ENCODE results near the gene UPK3A. TPM values are rescaled to one million over a fixed set of nuclear protein-coding genes. Genes with fewer than 3 reads are reported as not detected.
A peak's percentile ranks its signal among the peaks of the same experiment; 100 is the strongest.
"Not testable (repeated sequence)": the region's sequence is repeated elsewhere in the genome, so short reads cannot be mapped to it uniquely, and the experiment has no call there.

Gene UPK3A
- polyA plus RNA-seq, 1 donor from 2014 or later = 1.5 TPM

DNA sequence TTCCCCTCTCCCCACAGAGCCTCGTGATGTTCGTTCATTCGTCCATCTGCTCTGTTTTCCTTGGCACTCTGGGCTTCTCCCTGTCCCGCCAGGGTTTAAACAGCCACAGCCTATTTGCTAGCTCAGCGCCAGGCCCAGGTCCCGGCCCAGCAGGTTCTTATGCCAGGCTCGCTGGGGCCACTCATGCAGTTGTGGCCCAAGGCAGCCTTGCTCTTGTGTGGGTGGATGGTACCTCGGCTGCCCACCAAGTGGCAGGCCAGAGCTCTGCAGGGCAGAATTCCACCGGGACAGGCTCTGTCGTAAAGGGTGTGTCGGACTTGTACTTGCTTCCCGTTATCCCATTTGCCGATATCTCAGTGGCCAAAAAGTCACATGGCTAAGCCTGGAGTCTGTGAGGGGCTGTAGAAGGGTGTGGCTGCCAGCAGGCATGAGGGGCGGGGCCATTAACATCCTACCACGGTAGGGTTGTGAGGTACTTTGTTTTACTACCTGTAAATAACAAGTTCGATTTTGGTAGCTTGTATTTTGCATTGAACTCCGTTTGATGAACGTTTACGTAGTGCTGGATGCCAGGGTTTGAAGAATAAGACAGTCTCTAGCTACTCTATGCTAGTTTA is 32.9 kb downstream of the UPK3A start:
- Mint-ChIP-seq H3K27ac (peak overlapping the region; percentile 93 to 98 (median 97)), H3K9me3 (no peaks in the 10 kb centered on the region), H3K4me3 (peak overlapping the region in 3 of 4 donors; percentile 79 to 93 (median 86)), H3K4me1 (peaks cover 18 to 43% (median 24%) of the 10 kb centered on the region in 3 donors), H3K36me3 (peaks cover 3% of the 10 kb centered on the region), H3K27me3 (no peaks in the 10 kb centered on the region)

DNA sequence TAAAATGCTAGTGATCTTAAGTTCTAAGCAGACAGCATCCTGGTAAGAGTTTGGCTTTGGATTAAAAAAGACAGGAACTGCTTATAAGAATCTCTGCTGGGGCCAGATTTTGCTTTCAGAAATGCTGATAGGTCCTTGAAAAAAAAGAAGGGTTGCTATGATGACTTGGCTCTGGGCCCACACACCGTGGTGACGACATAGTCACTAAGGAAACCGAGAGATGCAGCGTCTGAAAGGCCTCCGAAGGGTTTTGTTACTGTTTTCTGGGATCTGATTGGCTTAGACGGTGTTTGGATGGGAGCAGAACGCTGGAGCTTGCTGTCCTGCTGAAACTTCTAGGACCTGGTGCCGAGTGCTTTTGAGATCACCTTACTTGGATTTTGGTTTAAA is 33.4 kb downstream of the UPK3A start:
- Mint-ChIP-seq H3K27me3 (no peaks in the 10 kb centered on the region), H3K9me3 (no peaks in the 10 kb centered on the region), H3K36me3 (peaks cover 3% of the 10 kb centered on the region), H3K27ac (peak overlapping the region; percentile 93 to 98 (median 97)), H3K4me3 (peak overlapping the region; percentile 68 to 93 (median 82)), H3K4me1 (peaks cover 18 to 42% (median 24%) of the 10 kb centered on the region in 3 donors)

DNA sequence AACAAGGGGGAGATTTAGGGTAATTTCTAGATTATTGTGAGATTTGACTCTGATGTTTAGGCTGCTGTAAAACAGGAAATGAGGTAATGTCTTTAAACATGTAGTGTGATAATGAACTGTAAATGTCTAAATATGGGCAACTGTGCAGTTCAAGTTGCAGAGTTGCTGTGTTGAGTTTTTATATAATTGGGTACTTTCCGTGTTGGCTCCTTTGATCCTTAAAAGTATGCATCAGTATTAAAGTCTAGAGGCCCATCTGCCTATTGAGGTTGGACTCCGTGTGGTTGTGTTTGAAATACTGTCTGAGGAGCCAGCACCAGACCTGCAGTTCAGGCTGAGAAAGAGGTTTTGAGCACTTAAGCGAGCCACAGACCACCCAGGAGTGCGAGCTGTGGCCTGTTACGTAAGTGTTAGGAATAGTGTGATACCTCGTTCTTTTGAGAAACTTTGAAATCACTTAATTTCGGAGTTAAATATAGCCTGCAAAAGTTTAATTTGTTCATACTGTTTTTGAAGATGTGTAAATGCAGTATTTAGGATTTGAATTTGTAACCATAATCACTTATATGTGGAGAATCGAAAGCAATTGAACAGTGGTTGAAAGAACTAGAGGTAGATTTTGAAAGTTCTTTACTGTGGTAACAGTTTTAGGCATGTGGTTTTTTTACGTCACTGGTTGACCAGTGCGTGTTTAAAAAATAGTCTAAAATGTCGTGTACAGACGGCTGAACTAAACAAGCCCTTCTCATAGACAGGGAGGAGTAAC is 34.0 kb downstream of the UPK3A start:
- H3K9me3 Mint-ChIP-seq = no peaks in the 10 kb centered on the region
- H3K27ac Mint-ChIP-seq = peak overlapping the region; percentile 93 to 98 (median 97)
- H3K4me1 Mint-ChIP-seq = peaks cover 18 to 42% (median 24%) of the 10 kb centered on the region in 3 donors
- H3K27me3 Mint-ChIP-seq = no peaks in the 10 kb centered on the region
- peaks cover 3% of the 10 kb centered on the region for H3K36me3 Mint-ChIP-seq
- peak overlapping the region; percentile 68 to 93 (median 82) for H3K4me3 Mint-ChIP-seq

DNA sequence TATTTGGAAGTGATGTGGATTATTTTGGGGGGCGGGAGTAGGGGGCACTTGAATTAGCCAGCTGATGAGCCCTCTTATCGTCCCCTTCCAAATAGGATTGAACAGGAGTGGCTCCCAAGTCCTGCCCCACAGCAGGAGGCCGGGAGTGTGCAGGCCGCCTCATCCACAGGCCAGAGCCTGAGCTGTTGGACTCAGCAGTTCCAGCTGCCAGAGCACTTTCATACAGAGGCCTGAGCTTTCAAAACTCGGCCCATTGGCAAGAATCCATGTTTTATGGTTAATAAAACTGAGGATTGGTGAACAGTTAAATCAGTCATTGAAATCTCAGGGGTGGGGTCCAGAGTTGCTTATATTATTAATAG is 34.6 kb downstream of the UPK3A start:
- no peaks in the 10 kb centered on the region for H3K27me3 Mint-ChIP-seq
- no peaks in the 10 kb centered on the region for H3K9me3 Mint-ChIP-seq
- H3K4me3 Mint-ChIP-seq = peak overlapping the region in 1 of 4 donors; percentile 79
- peaks cover 5% of the 10 kb centered on the region for H3K36me3 Mint-ChIP-seq
- H3K27ac Mint-ChIP-seq = peak overlapping the region; percentile 93 to 98 (median 97)
- peaks cover 20 to 38% (median 21%) of the 10 kb centered on the region in 3 donors for H3K4me1 Mint-ChIP-seq

- Mint-ChIP-seq H3K36me3 (peaks cover 2% of the 10 kb centered on the region), H3K4me3 (peak overlapping the region in 1 of 4 donors; percentile 17), H3K27me3 (no peaks in the 10 kb centered on the region), H3K27ac (peak overlapping the region in 1 of 3 donors; percentile 89), H3K9me3 (no peaks in the 10 kb centered on the region), H3K4me1 (peaks cover 17 to 31% (median 21%) of the 10 kb centered on the region in 3 donors)
Observed at GRCh38 chr22:45320357-45320976, 35.7 kb downstream of the UPK3A start.

DNA sequence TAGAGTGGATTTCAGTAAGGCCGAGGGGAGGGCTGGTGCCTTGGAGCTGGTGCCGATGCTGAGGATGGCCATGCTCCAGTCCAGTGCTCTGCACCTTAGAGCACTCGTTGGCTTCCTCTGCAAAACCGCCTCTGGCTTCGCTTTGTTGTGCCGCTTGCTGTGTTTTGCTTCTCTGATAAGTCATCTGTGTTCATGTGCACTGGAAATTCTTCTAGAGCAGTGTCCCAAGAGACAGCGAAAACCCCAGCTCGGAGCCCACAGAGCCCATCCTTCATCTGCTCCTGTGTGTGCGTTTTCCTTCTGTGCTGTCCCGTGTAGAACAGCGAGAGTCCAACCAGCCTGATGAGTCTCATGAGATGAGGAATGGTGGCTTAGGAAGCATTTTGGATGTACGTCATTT is 37.1 kb downstream of the UPK3A start:
- no peaks in the 10 kb centered on the region for H3K9me3 Mint-ChIP-seq
- H3K27me3 Mint-ChIP-seq = no peaks in the 10 kb centered on the region
- peaks cover 17 to 29% (median 21%) of the 10 kb centered on the region in 3 donors for H3K4me1 Mint-ChIP-seq
- H3K4me3 Mint-ChIP-seq = no peak overlapping the region
- H3K36me3 Mint-ChIP-seq = peaks cover 2% of the 10 kb centered on the region
- H3K27ac Mint-ChIP-seq = no peak overlapping the region

DNA sequence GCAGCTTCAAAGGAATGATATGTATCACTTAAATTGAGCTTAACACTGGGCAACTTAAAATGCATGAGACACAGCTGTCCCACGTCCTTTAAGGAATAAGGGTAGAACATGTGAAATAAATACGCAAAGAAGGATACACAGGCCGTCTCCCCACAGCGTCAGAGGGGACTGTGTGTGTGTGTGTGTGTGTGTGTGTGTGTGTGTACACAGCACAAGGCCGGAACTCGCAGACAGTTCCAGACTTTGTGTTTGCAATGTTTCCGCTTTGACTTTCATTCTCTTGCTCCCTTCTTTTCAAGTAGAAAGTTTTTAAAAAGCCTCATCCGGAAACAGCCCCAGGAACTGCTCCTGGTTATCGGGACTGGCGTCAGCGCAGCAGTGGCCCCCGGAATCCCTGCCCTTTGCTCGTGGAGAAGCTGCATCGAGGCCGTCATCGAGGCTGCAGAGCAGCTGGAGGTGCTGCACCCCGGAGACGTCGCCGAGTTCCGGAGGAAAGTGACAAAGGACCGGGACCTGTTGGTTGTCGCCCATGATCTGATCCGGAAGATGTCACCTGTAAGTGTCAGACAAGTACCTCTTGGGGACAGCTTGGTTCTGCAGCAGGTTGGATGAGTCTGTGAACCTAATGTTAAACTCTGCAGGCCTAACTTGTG is 38.2 kb downstream of the UPK3A start:
- H3K4me1 Mint-ChIP-seq = peaks cover 15 to 25% (median 18%) of the 10 kb centered on the region in 3 donors
- no peaks in the 10 kb centered on the region for H3K9me3 Mint-ChIP-seq
- H3K36me3 Mint-ChIP-seq = peaks cover 2% of the 10 kb centered on the region
- peak overlapping the region in 1 of 3 donors; percentile 39 for H3K27ac Mint-ChIP-seq
- H3K27me3 Mint-ChIP-seq = no peaks in the 10 kb centered on the region
- no peak overlapping the region for H3K4me3 Mint-ChIP-seq

GRCh38 chr22:45323695-45324094 is 38.9 kb downstream of the UPK3A start:
- Mint-ChIP-seq H3K27ac (no peak overlapping the region), H3K36me3 (peaks cover 2% of the 10 kb centered on the region), H3K9me3 (no peaks in the 10 kb centered on the region), H3K27me3 (no peaks in the 10 kb centered on the region), H3K4me1 (peaks cover 8 to 18% (median 11%) of the 10 kb centered on the region in 3 donors), H3K4me3 (no peak overlapping the region)

DNA sequence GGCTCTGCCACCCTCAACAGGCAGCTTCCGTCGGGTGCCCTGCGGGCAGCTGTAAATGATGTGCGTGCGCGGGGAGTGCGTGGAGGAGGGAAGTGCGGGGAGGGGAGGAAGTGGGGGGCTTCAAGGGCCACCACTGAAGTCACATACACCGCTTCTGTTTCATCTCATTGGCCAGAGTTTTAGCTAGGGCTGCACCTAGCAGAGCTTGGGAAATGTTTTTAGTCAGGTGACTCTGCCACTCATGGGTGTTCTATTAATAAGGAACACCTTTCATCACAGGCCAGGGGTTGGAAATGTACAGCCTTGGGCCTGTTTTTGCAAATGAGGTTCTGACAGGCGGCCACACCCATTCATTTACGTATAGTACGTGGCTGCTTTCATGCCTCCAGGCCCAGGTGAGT is 39.6 kb downstream of the UPK3A start:
- Mint-ChIP-seq H3K27me3 (no peaks in the 10 kb centered on the region), H3K4me3 (no peak overlapping the region), H3K4me1 (peaks cover 2 to 14% (median 11%) of the 10 kb centered on the region in 3 donors), H3K27ac (no peak overlapping the region), H3K9me3 (no peaks in the 10 kb centered on the region), H3K36me3 (peaks cover 2% of the 10 kb centered on the region)

GRCh38 chr22:45328261-45328660 is 43.5 kb downstream of the UPK3A start:
- not testable (repeated sequence) for H3K27ac Mint-ChIP-seq, H3K4me1 Mint-ChIP-seq, H3K27me3 Mint-ChIP-seq, H3K9me3 Mint-ChIP-seq, H3K36me3 Mint-ChIP-seq, H3K4me3 Mint-ChIP-seq

- Mint-ChIP-seq H3K4me3 (no peak overlapping the region), H3K27ac (peak overlapping the region in 1 of 3 donors; percentile 39), H3K27me3 (no peaks in the 10 kb centered on the region)
Observed at GRCh38 chr22:45328822-45329529, 44.2 kb downstream of the UPK3A start.

DNA sequence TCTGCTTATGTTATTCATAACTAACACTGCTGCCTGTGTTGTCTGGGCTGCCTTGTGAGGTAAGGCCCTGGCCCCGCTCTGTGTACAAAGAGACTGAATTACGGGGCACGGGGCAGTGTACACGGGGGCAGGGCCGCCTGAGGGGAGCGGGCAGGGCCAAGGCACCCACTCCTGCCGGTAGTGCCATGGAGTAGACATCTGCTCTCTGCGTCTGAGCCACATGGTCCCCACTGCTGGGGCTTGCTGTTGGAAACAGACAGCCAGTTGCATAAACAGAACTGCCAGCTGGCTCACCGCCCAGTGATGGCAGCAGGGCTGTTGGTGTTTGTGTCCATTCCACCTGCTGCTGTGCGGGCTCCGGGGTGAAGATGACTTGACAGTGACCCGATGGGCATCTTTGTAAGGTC is 44.8 kb downstream of the UPK3A start:
- Mint-ChIP-seq H3K4me1 (peaks cover 0 to 1% (median 0%) of the 10 kb centered on the region in 3 donors), H3K27ac (no peak overlapping the region), H3K9me3 (no peaks in the 10 kb centered on the region), H3K4me3 (peak overlapping the region in 1 of 4 donors; percentile 37), H3K27me3 (no peaks in the 10 kb centered on the region), H3K36me3 (no peaks in the 10 kb centered on the region)

More at GRCh38 chr22:45328822-45329529, 44.2 kb downstream of the UPK3A start:
- H3K36me3 Mint-ChIP-seq = peaks cover 2% of the 10 kb centered on the region
- H3K4me1 Mint-ChIP-seq = peaks cover 0 to 3% (median 0%) of the 10 kb centered on the region in 3 donors
- H3K9me3 Mint-ChIP-seq = no peaks in the 10 kb centered on the region

GRCh38 chr22:45330548-45330947 is 45.8 kb downstream of the UPK3A start:
- Mint-ChIP-seq H3K27me3 (no peaks in the 10 kb centered on the region), H3K4me1 (no peaks in the 10 kb centered on the region), H3K4me3 (no peak overlapping the region), H3K27ac (no peak overlapping the region), H3K9me3 (no peaks in the 10 kb centered on the region), H3K36me3 (no peaks in the 10 kb centered on the region)

- Mint-ChIP-seq H3K4me1 (no peaks in the 10 kb centered on the region), H3K9me3 (no peaks in the 10 kb centered on the region), H3K4me3 (no peak overlapping the region), H3K36me3 (peaks cover 3% of the 10 kb centered on the region), H3K27ac (no peak overlapping the region), H3K27me3 (no peaks in the 10 kb centered on the region)
Observed at GRCh38 chr22:45331486-45331885, 46.7 kb downstream of the UPK3A start.

Data from IgD-negative memory B cell (primary cell).